HCEC 1CT (cell line): ENCODE data around the gene YBX2.

Source experiments
- DNase-seq: peaks from one replicate; pipeline ENCODE4 v3.0.0-alpha.2; 2017

Gene YBX2

GRCh38 chr17:7322520-7323194 is 28.2 kb upstream of the YBX2 start:
- DNase-seq = no peak

- no peak for DNase-seq
Observed at GRCh38 chr17:7321466-7321865, 27.0 kb upstream of the YBX2 start.

GRCh38 chr17:7318121-7318860 is 23.9 kb upstream of the YBX2 start:
- no peak for DNase-seq

GRCh38 chr17:7317161-7317803 is 22.8 kb upstream of the YBX2 start:
- DNase-seq = no peak

- DNase-seq = no peak
Observed at GRCh38 chr17:7315570-7316235, 21.3 kb upstream of the YBX2 start.

GRCh38 chr17:7314719-7315569 is 20.5 kb upstream of the YBX2 start, which contains the start of gene GPS2:
Gene GPS2, minus strand, starts transcription at chr17:7315360. Its CDS starts 308 bp downstream, at chr17:7315052.
- peak; percentile 67 for DNase-seq

GRCh38 chr17:7313890-7314718 is 19.7 kb upstream of the YBX2 start:
- DNase-seq = peak; percentile 14

GRCh38 chr17:7313088-7313889 is 18.9 kb upstream of the YBX2 start:
- DNase-seq = no peak

- DNase-seq = no peak
Observed at GRCh38 chr17:7312432-7313087, 18.1 kb upstream of the YBX2 start.

- DNase-seq = no peak
Observed at GRCh38 chr17:7311110-7311705, 16.8 kb upstream of the YBX2 start.

- DNase-seq = no peak
Observed at GRCh38 chr17:7309628-7310027, 15.2 kb upstream of the YBX2 start.

- DNase-seq = peak; percentile 70
Observed at GRCh38 chr17:7308625-7309433, 14.4 kb upstream of the YBX2 start.

- DNase-seq = peak; percentile 47
Observed at GRCh38 chr17:7307686-7308624, 13.5 kb upstream of the YBX2 start.

GRCh38 chr17:7306911-7307685 is 12.7 kb upstream of the YBX2 start, which contains the start of gene EIF5A:
Gene EIF5A, plus strand, starts transcription at chr17:7307628. Its CDS starts 2,008 bp downstream, at chr17:7309636.
- peak; percentile 99 for DNase-seq

- DNase-seq = no peak
Observed at GRCh38 chr17:7304179-7304578, 9.7 kb upstream of the YBX2 start.

GRCh38 chr17:7296189-7296861 is 1.9 kb upstream of the YBX2 start:
- peak; percentile 73 for DNase-seq
